ENCODE data around the gene RHAG.

The RHAG gene

GRCh38 chr6:49563006-49563886 is 73.4 kb downstream of the RHAG start:
- DNase-seq, result no peak

GRCh38 chr6:49558238-49558637 is 78.4 kb downstream of the RHAG start:
- no peak for DNase-seq

GRCh38 chr6:49557177-49557576 is 79.5 kb downstream of the RHAG start:
- no peak for DNase-seq

- DNase-seq, result peak; percentile 78
These were observed 80.2 kb downstream of the RHAG start for GRCh38 chr6:49556429-49556837.

GRCh38 chr6:49555951-49556350 is 80.7 kb downstream of the RHAG start:
- no peak for DNase-seq

Data from NCI-H345 (cell line).